VCaP (cell line): Measurements from ENCODE around the gene GJC2.

Source experiments
- H3K27ac ChIP-seq: fragments of 450-650 bp; 2 replicates; pipeline ENCODE4 v1.5.1; 2017
- CTCF ChIP-seq: fragments of 450-650 bp; conservative IDR thresholded peaks from 2 replicates; pipeline ENCODE4 v1.5.1; 2017; ENCODE audit warnings: mild to moderate bottlenecking, moderate library complexity

Gene GJC2

DNA sequence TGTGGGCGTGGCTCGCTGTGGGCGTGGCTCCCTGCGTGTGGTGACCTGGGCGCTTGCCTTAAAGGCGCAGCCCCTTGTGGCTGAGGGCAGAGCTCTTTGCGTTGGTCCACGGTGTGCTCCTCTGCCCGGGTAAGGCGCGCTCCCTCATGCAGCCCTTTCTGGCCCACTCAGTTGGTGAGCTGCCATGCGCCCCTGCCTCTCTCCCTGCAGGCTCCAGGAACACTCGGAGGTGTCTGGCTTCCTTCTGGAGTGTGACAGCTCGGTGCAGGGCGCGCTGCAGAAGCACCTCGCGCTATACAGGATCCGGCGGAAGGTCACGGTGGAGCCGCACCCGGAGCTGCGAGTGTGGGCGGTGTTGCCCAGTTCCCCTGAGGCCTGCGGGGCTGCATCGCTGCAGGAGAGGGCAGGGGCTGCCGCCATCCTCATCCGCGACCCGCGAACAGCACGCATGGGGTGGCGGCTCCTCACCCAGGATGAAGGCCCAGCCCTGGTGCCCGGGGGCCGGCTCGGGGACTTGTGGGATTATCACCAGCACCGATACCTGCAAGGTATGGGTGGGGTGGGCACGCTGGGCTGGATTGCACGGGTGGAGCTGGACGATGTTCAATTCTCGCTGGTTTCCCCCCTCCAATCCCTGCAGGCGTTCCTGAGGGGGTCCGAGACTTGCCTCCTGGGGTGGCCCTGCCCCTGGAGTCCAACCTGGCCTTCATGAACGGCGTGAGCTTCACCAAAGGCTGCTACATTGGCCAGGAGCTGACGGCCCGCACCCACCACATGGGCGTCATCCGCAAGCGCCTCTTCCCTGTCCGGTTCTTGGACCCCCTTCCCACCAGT is 25.0 kb downstream of the GJC2 start:
- TF ChIP-seq CTCF = no peak
- H3K27ac ChIP-seq = no peak overlapping the region

DNA sequence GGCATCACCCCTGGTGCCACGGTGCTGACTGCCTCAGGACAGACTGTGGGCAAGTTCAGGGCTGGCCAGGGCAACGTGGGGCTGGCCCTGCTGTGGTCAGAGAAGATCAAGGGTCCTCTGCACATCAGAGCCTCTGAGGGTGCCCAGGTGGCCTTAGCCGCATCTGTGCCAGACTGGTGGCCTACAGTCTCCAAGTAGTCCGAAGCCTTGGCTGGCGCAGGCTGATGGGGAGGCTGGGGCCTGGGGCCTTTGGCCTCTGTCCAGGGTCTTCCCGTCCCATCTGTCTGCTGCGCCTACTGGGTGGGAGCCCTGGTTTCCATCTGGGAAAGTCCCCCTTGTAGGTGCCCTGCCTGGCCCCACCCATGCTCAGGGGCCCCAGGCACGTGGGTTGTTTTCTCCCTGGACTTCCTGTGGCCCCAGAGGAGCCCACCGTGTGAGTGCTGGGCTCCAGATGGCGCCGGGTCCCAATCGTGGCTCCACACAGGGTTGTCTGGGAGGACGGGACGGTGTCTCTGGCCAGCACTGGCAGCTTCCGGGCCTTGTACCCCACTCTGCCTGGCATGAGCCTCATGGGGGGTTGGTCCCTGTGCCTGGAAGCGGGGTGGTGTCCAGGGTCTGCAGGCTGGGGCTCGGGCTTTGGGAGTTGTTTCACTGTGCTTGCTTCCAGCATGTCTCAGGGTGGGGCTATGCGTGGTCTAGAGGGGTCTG is 25.7 kb downstream of the GJC2 start:
- no peak overlapping the region for H3K27ac ChIP-seq
- no peak for TF ChIP-seq CTCF

DNA sequence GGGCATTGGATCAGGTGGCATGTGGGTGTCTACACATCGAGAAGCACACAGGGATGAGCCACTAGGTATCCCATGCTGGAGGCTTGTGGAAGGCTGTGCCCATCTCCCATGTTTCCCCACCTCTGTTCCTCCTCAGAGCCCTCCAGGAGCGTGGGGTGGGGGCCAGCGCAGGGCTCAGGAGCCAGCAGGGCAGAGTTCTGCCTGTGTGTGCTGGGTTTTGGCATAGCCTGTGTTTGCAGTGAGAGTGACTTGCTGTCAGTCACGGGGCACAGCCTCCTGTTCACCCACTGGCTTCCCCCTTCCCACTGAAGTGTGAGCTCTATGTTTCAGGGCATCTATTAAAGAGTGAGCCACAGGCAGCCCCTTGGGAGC is 26.3 kb downstream of the GJC2 start:
- H3K27ac ChIP-seq = no peak overlapping the region
- TF ChIP-seq CTCF = no peak

- no peak for TF ChIP-seq CTCF
- H3K27ac ChIP-seq = no peak overlapping the region
Observed at GRCh38 chr1:228176461-228177182, 26.9 kb downstream of the GJC2 start.

DNA sequence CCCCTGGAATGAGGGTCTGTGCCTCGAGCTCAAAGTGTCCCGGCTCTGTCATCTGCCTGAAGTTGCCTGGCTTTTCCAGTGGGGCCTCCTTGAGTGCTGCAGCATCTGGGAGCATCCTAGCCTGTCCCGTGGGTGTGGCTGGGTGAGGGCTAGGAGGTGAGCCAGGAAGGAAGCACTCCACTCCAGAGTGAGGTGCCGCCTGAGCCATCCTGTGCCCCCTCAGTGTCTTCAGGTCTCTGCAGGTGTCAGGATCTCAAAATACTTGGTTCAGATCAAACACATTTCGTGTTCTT is 27.4 kb downstream of the GJC2 start:
- no peak for TF ChIP-seq CTCF
- H3K27ac ChIP-seq = no peak overlapping the region

DNA sequence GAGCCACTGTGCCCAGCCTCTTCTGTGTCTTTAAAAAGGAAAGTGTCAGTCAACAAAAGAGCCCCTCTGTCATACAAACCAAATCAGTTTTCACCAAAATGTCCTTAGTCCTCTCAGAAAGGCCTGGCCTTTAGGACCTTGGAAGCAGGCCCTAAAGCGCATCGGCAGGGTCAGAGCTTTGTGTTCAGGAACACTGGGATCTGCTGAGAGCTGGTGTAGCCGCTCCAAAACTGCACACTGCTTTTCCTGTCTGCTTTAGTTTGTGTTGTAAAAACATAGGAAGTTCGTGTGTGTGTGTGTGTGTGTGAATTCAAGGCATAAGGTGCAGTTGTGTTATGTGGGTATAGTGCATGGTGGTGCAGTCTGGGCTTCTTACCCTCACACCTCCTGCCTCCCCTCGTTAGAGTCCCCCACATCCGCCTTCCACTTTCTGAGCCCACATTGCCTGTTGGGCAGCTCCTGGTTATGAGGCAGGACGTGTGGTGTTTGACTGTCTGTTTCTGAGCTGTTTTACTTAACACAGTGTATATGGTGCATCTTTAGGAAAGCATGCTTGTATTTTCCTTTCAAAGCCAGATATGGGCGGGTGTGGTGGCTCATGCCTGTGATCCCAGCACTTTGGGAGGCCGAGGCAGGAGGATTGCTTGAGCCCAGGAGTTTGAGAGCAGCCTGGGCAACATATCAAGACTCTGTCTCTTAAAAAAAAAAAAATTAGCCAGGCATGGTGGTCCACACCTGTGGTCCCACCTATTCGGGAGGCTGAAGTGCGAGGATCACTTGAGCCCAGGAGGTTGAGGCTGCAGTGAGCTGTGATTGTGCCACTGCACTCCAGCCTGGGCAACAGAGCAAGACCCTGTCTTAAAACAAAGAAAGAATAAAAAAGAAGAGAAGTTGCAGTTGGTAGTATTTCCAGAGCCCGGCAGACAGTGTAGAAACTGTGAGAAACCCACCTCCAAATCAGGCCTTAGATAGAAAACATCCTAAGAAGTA is 28.3 kb downstream of the GJC2 start:
- H3K27ac ChIP-seq = no peak overlapping the region
- no peak for TF ChIP-seq CTCF
